Measurements from ENCODE around the gene AOAH. TPM values are rescaled to one million over a fixed set of nuclear protein-coding genes. Genes with fewer than 3 reads are reported as not detected.

The AOAH gene
- total and polyA plus RNA-seq, 12 donors = 3.4 to 52.0 (median 13.6) TPM

DNA sequence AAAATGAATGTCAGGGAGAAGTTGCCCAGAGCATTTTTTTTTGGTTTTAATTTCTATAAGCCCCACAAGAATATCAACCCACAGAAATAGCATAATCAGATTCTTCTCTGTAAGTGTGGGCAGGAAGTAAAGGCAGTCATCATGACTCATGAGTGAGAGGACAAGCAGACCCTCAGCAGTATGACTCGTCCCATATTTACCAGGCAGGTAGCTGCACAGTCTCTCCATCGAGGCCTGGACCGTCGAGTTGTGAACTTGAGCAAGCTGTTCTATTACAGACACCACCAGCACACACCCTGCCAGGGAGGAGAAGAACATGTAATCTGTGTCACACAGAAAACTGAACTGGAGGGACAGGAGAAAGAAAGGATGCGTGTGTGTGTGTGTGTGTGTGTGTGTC, 37.8 kb downstream of the AOAH start:
- no peaks in the 10 kb centered on the region for H3K9me3 ChIP-seq (replicated peaks in 1 of 3)
- no peak for TF ChIP-seq POLR2A (IDR thresholded peaks at IDR 0.05)
- TF ChIP-seq, protein P1, sequence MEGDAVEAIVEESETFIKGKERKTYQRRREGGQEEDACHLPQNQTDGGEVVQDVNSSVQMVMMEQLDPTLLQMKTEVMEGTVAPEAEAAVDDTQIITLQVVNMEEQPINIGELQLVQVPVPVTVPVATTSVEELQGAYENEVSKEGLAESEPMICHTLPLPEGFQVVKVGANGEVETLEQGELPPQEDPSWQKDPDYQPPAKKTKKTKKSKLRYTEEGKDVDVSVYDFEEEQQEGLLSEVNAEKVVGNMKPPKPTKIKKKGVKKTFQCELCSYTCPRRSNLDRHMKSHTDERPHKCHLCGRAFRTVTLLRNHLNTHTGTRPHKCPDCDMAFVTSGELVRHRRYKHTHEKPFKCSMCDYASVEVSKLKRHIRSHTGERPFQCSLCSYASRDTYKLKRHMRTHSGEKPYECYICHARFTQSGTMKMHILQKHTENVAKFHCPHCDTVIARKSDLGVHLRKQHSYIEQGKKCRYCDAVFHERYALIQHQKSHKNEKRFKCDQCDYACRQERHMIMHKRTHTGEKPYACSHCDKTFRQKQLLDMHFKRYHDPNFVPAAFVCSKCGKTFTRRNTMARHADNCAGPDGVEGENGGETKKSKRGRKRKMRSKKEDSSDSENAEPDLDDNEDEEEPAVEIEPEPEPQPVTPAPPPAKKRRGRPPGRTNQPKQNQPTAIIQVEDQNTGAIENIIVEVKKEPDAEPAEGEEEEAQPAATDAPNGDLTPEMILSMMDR (IDR thresholded peaks at IDR 0.05) = no peak
- 67 to 78% (median 70%) methylated on average over 5 of the region's 5 CpGs for WGBS, 4 donors
- no peaks in the 10 kb centered on the region for H3K36me3 ChIP-seq (replicated peaks in 1 of 2)
- no peak overlapping the region for H3K4me3 ChIP-seq
- no peaks in the 10 kb centered on the region for H3K4me1 ChIP-seq (replicated peaks in 1 of 2)
- intact Hi-C loops (cut with DNase I) = no loop called here
- no peaks in the 10 kb centered on the region for H3K27me3 ChIP-seq
- DNase-seq = no peak
- H3K27ac ChIP-seq = no peak overlapping the region

DNA sequence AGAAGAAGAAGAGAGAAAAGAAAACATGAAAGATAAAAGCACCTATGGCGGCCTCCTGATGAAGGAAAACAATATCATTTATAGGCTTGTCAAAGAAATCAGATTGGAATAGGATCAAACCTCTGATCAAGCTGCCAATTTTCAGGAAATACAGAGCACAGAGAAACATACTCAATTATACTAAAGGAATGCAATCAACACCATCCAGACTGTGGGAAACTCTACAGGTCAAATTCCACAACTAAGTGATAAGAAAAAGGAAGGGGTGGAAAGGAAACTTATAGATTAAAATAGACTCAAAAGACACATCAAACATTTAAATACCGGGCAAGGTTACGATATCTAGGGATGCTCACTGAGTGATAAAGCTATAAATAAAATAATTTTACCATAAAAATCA, 39.3 kb downstream of the AOAH start:
- Histone ChIP-seq H3K4me3 (no peak overlapping the region), H3K27ac (no peak overlapping the region), H3K27me3 (peaks cover 4% of the 10 kb centered on the region), H3K9me3 (replicated peaks in 1 of 3) (no peaks in the 10 kb centered on the region), H3K36me3 (replicated peaks in 1 of 2) (no peaks in the 10 kb centered on the region), H3K4me1 (replicated peaks in 1 of 2) (no peaks in the 10 kb centered on the region)
- DNase-seq = no peak
- intact Hi-C loops (cut with DNase I) = no loop called here
- 44 to 53% (median 52%) methylated on average over 3 of the region's 3 CpGs for WGBS, 4 donors
- no peak for TF ChIP-seq POLR2A (IDR thresholded peaks at IDR 0.05)
- TF ChIP-seq, protein P1 (IDR thresholded peaks at IDR 0.05) = no peak

DNA sequence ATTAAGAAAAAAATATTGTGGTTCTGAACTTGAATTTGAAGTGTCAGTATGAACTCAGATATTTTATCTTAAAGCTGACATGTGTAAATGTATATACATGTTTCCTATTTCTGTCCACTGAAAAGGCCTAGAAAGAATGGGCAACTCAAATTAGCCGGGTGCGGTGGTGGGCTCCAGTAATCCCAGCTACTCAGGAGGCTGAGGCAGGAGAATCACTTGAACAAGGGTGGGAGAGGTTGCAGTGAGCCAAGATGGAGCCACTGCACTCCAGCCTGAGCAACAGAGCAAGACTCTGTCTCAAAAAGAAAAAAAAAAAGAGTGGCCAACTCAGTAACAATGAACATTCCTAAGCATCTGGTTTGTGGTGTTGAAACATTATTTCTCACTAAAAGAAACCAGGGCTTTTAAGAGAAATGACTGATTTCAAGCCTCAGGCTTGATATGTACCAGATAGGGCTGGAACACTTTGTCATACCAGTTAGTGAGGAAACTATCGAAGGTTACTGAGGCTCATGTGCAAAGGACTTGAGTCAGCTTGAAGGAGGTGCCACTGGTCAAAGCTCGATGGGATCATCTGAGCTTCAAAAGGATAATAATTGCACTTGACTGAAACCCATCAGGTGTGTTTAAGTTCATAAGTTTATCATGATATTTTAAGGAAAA, 40.5 kb downstream of the AOAH start:
- TF ChIP-seq, protein P1 (IDR thresholded peaks at IDR 0.05) = no peak
- TF ChIP-seq POLR2A (IDR thresholded peaks at IDR 0.05) = no peak
- 88 to 94% (median 90%) methylated on average over 4 of the region's 4 CpGs for WGBS, 4 donors
- H3K27me3 ChIP-seq = peaks cover 4% of the 10 kb centered on the region
- no peaks in the 10 kb centered on the region for H3K36me3 ChIP-seq (replicated peaks in 1 of 2)
- no peak overlapping the region for H3K27ac ChIP-seq
- H3K9me3 ChIP-seq (replicated peaks in 1 of 3) = no peaks in the 10 kb centered on the region
- DNase-seq = no peak
- H3K4me1 ChIP-seq (replicated peaks in 1 of 2) = no peaks in the 10 kb centered on the region
- intact Hi-C loops (cut with DNase I) = no loop called here
- no peak overlapping the region for H3K4me3 ChIP-seq

DNA sequence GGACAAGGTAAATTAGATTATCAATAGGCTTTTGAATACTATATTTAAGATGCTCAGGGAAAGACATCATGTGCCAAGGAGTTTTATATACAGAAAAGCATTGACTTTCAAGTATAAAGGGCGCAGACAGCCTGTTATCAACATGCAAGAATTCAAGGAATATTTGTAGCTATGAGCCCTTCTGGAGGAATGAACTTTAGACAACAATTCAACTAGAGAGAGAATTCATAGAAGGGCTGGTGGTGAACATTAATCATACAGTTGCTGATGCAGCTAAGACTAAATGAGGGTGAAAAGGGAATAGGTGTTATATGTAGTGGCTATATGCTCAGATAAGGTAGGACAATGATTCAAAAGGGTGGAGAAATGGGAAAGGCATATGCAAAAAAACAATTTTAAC, 41.2 kb downstream of the AOAH start:
- Histone ChIP-seq H3K9me3 (replicated peaks in 1 of 3) (no peaks in the 10 kb centered on the region), H3K27ac (no peak overlapping the region), H3K36me3 (replicated peaks in 1 of 2) (no peaks in the 10 kb centered on the region), H3K27me3 (peaks cover 4% of the 10 kb centered on the region), H3K4me3 (no peak overlapping the region), H3K4me1 (replicated peaks in 1 of 2) (no peaks in the 10 kb centered on the region)
- 80 to 91% (median 86%) methylated on average over 1 of the region's 1 CpG for WGBS, 4 donors
- intact Hi-C loops (cut with DNase I) = no loop called here
- TF ChIP-seq, protein P1 (IDR thresholded peaks at IDR 0.05) = no peak
- no peak for TF ChIP-seq POLR2A (IDR thresholded peaks at IDR 0.05)
- no peak for DNase-seq

Measured in adrenal gland (tissue), 12 donors.